Measurements from ENCODE around the gene SH3BP4.

Gene SH3BP4

GRCh38 chr2:235092433-235093223 lies 140.8 kb downstream of the SH3BP4 start:
- no peak for DNase-seq

GRCh38 chr2:235094457-235094856 lies 142.6 kb downstream of the SH3BP4 start:
- no peak for DNase-seq

GRCh38 chr2:235095569-235095968 lies 143.8 kb downstream of the SH3BP4 start:
- peak; percentile 48 for DNase-seq

- peak; percentile 41 for DNase-seq
These were observed 144.6 kb downstream of the SH3BP4 start for GRCh38 chr2:235096447-235096846.

GRCh38 chr2:235097196-235097595 lies 145.4 kb downstream of the SH3BP4 start:
- DNase-seq = no peak

- DNase-seq = no peak
These were observed 146.5 kb downstream of the SH3BP4 start for GRCh38 chr2:235098269-235098668.

GRCh38 chr2:235098736-235099494 lies 147.1 kb downstream of the SH3BP4 start:
- peak; percentile 58 for DNase-seq

- DNase-seq = no peak
These were observed 151.1 kb downstream of the SH3BP4 start for GRCh38 chr2:235102896-235103295.
